SIG-M5 treated with dmso at 0.1 percent for 504 hours (cell line): Measurements from ENCODE around the gene GNAS.
A peak's percentile ranks its signal among the peaks of the same experiment; 100 is the strongest.
"Not testable (repeated sequence)": the region's sequence is repeated elsewhere in the genome, so short reads cannot be mapped to it uniquely, and the experiment has no call there.

Source experiments
- DNase-seq: peaks from one replicate; lab custom pipeline; 2025; ENCODE audit not compliant: unreplicated experiment; lab: John Stamatoyannopoulos, UW

GNAS gene

DNA sequence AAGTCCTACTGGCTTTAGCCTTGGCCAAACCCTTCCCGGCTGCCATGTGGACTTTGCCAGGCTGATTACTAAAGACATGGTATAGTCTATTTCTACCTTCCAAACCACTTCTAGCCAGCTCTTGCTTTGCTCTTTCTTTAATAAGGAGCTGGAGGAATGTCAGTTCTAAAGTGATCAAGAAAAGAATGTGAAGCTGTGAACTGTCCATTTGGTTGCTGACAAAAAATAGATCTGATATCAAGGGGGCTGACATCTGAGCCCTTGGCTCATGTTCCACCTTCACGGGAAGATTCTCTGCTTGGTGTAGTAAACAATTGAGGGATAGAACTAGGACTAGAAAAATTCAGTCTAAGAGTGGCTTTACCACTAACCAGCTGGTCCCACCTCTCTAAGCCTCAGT lies 24.4 kb upstream of the GNAS start:
- DNase-seq, result no peak

DNA sequence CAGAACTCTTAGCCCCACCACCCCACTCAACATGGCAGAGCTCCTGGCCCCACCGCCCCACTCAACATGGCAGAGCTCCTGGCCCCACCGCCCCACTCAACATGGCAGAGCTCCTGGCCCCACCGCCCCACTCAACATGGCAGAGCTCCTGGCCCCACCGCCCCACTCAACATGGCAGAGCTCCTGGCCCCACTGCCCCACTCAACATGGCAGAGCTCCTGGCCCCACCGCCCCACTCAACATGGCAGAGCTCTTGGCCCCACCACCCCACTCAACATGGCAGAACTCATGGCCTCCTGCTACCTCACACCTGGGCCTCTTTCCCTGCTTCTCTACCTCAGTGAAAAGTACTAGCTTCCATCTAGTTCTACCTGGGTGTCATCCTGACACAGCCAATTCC lies 23.7 kb upstream of the GNAS start:
- not testable (repeated sequence) for DNase-seq

DNA sequence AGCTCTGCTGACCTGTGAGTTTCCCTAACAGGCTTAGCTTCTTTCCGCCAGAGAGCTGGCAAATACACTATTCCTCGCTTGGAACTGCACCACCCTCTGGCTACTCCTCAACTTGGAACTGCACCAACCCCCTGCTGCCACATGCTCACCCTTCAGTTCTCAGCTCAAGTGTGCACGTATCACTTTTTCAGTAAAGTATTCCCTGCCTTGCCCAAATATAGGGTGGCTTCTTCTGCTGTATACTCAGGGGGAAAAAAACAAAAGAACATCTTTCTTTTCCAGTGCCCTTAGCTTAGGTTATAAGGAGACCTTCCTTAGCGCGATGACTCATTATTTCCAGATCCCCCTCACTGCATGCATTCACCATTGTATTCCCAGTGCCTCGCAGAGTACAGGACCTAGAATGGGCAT lies 23.0 kb upstream of the GNAS start:
- DNase-seq, result no peak

DNA sequence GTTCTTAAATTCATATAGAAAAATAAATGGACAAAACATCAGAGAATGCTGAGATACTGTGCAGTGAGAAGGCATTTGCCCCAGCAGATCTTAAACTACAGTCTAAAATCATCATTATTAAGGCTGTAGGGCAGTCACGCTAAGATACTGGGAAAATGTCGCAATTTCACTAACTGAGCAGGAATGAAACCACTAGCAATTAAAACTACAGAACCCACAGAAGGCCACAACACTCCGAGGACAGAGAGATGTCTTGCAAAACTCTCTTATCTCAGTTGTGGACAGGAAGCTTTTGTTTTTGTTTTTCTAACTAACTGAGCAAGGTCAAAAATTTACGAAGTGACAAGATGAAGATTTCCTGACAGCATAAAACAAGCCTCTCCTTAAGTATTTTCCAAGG lies 20.1 kb upstream of the GNAS start:
- peak; percentile 46 for DNase-seq

DNA sequence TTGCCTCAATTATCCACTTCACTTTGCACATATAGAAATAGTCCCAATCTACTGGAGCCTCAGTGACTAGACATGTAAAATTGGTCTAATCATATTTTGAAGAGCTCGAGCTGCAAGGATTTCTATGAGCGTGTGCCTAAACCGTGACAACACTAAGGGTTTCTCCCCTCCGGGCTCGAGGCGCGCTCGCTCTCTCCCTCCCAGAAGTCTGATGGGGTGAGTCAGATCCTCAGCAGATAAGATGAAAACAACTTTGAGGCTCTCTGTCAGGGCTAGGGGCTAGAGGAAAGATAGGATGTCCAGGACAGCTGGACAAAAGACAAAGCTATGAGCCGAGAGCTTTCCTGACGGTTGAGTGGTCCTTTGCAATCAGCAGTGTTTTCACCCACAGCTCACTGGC lies 18.6 kb upstream of the GNAS start:
- no peak for DNase-seq

DNA sequence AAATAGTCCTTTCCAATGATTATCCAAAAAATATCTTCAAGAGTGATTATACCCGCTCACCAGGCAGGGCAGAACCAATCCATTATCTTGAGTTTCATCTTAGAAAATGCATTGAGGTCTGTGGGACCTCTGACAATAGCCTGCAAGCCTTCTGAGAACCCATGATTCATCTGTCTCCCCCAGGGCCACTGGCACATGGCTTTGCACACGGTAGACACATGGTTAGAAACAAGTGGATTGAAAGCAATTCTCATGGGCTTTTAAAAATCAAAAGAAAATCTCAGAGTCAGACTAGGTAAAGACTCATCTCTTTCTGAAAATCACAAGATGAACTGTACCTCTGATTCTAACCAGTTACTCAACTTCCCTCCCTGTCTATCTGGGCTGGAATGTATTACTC lies 17.3 kb upstream of the GNAS start:
- no peak for DNase-seq

DNA sequence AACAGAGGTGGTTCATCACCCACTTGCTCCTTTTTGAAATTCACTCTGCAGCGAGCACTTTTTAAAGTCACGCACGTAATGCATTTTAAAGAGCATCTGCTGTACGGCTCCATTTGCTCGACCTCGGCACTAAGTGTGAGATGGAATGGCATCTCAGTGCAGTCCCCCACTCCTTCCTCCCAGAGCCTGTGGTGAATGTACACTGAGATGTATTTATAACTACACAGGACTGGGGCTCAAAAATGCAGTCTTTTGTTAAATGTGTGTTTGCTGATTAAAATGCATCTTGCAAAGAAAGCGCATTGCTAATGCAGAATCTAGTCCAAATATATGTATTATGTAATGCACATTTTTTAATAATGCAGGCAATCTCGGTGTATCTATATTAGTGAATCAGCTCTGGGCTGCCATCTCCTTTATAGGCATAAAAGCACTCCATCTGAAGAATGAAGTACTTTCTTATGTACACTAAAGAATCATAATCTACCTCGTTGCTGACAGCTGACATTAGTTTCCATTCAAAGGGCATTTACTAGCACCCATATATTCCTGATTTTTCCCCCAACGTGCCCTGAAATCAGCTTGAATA lies 15.8 kb upstream of the GNAS start:
- DNase-seq, result no peak

DNA sequence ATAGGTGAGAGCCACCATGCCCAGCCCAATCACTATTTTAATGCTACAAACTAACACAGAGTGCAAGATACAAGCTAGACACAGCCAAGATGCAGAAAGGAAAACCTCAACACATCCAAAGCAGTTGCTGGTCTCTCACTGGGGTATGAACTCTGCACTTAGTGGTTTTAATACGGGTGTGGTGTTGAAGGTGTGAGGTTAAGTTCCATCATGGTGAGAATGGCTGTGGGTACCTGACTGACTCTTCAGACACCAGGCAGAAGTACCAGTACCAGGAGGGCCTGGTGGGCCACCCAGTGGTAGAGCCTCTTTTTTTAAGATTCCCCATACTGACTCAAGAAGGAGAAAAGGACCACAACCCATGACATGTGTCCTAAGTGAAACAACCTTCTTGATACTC lies 14.8 kb upstream of the GNAS start:
- DNase-seq, result no peak

DNA sequence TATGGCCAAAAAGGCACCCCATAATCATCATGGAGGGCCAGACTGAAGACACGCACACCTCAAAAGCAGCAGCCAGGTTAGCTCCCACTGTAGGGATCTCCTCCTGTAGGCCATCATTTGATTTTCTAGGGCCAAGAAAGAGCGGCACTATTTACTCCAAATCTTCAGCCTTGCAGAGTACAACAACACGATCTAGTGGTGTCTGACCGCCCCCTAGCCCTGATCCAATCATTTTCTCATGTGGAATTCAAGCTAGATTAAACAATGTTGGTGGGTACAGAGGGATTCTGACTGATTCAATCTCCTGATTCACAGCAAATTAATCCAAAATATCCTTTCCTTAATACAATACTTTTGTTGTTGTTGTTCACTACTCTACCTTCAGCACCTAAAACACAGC lies 14.3 kb upstream of the GNAS start:
- no peak for DNase-seq

DNA sequence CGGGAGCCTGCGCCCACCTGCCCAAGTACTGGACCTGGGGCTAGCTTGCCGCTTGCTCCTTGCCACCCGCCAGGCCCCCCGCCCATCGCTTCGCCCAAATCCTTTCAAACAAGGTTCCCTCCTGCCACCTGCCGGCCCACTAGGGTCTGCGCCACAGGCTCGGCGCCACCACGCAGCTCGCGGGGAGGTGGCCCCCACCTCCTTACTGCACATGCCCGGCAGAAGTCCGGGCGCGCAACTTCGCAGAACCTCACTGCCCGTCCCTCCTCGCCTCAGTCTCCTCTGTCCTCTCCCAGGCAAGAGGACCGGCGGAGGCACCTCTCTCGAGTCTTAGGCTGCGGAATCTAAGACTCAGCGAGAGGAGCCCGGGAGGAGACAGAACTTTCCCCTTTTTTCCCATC lies 13.0 kb upstream of the GNAS start:
- peak; percentile 22 for DNase-seq

DNA sequence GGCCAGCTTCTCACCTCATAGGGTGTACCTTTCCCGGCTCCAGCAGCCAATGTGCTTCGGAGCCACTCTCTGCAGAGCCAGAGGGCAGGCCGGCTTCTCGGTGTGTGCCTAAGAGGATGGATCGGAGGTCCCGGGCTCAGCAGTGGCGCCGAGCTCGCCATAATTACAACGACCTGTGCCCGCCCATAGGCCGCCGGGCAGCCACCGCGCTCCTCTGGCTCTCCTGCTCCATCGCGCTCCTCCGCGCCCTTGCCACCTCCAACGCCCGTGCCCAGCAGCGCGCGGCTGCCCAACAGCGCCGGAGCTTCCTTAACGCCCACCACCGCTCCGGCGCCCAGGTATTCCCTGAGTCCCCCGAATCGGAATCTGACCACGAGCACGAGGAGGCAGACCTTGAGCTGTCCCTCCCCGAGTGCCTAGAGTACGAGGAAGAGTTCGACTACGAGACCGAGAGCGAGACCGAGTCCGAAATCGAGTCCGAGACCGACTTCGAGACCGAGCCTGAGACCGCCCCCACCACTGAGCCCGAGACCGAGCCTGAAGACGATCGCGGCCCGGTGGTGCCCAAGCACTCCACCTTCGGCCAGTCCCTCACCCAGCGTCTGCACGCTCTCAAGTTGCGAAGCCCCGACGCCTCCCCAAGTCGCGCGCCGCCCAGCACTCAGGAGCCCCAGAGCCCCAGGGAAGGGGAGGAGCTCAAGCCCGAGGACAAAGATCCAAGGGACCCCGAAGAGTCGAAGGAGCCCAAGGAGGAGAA lies 12.3 kb upstream of the GNAS start:
- DNase-seq, result no peak

DNA sequence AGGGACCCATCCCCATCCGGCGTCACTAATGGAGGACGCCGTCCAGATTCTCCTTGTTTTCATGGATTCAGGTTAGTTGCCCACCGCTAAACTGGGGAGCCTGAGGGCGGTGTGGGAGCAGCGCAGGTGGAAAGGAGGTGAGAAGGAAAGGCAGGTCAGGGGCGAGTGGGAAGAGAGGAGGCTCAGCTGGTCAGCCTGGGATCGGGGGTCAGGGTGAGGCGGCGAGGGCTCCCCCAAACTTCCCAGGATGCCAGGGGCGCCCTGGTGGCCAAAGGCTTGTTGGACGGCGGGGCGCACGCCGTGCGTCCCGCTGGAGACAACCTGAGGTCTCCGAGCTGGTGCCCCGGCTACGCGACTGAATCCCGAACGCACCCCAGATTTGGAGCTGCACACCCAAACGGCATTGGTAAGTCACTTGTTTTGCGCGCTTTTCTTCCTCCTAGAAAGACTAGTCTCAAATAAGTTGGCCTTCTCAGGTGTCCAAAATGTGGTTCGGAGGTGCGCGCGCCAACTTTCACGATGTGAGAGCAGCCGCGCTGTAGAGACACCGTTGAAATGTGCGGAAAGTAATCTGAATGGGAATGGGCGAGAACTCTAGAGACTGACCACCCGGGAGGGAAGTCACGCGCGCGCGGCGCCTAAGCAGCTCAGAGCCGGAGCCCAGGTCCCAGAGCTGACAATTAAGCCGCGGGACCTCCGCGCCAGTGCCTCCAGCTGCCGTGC lies 11.5 kb upstream of the GNAS start:
- no peak for DNase-seq

DNA sequence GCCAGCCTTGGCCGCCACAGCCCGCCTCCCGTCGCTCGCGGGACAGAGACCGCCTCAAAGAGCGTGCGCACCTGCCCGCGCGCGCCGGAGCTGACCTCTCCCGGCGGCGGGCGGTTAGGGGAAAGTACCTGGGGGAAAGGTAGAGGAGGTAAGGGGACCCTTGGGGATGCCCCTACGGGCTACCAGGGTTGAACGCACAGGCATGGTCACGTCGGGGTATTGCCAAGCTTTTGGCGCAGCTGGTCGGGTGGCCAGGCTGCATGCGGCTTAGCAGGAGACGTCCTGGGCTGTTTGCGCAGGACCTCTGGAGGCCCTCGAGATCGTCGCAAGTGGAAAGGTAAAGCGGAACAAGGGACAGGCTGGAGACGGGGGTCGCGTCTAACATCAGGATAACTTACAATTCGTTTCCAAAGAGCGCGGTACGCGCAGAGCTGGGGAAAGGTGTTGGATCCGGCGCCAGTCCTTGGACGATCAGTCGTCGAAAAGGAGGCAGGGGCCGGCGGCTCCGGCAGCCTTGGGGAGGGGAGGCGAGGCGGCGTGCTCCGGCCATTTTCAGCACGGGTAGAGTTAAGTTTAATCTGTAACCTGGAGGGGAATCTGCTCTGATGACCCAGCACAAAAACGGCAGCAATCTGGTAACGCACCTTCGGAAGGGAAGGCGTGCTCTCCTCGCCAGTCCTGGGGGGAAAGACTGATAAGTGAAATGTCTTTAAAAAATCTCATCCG lies 10.8 kb upstream of the GNAS start:
- no peak for DNase-seq

DNA sequence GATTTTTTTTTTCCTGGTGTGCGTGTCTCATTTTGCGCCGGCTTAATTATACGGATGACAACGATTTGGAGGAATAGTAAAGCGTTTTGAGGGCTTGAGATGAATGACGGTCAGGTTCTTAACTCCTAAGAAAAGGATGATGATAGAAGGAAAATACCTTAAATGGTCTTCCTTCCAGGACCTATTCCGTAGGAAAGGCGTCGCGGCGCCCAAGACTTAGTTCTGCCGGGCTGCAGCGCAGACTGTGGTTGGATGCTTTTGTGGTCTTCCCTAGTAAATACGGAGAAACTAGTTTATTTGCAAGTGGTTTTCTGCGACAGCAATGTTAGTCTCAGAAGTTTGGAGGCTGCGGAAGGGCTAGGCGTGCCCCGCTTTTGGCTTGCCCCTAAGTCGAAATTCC lies 10.2 kb upstream of the GNAS start:
- DNase-seq, result no peak

DNA sequence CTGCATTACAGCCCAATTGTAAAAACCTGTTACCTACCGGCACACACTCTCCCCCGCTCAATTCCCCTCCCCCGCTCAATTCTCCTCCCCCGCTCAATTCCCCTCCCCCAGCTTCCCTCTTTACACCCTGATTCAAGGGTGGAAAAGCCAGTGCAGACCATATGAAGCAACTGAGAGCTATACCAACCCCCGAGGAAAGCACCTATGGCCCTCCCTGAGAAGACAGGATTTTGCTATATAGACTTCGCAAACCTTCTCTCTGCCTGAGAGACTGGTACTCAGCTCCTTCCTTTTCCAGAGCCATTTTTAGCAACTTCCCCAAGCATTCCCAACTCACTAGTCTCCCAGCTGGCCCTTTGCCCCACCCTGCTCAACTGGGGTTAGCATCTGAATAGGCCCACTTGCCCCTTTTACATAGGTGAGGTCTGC lies 9.4 kb upstream of the GNAS start:
- no peak for DNase-seq

DNA sequence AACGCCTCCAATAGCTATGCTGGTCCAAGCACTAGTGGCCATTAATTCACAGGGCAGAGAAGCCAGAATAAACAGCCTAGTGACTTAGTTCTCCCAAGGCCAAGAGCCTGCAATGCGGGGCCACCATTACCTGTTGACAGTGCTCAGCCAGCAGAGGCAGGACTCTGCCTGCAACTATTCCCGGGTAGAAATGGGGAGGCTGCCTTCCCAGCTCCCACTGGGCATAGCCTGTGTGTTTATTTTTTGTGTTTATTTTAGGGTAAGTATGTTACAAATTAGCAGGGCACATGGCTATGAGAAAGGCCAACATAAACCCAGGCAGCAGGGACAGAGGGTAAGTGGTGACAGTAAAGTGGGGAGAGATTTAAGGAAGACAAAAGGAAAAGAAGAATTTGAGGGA lies 6.8 kb upstream of the GNAS start:
- no peak for DNase-seq

DNA sequence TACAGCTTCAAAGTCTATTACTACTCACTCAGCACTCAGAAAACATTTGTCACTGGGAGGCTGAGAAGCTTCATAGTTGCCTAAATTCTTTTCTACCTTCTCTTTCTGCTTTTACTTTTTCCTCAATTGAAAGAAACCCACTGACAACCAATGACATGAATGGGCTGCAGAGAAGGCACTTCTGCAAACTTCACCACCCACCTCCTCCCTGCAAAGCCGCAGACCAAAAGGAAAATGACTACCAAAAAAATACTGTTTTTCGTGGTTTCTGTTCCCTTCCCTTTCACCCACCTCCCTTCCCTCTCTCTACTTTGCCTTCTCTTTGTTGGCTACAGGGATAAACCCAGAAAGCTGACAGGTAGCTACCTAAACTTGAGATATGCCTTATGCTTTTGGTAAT lies 5.1 kb upstream of the GNAS start:
- peak; percentile 76 for DNase-seq

DNA sequence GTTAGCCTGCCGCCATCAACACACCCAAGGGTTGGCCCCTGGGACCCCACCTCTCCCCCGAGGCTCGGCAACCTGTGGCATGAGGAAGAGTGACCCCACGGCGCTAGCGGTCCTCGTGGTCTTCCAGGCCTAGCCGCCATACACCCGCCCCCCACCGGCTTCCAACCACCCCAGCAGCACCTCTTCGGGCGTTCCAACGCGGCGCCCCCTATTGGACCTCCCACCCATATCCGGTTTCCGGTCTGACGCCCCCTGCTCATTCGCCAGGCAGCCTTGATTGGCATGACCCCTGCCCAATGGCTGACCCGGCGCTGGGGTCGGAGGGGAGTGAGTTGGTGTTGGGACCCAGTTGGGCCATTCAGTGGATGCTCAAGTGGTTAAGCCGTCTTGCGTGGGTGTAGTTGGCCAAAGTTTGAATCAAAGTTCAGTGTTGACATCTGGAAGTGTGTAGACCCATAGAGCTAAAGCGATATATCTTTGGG lies 1.8 kb upstream of the GNAS start, which contains the start of gene GNAS-AS1:
Gene GNAS-AS1 (minus strand): TSS at position 210 of the 482 bp plus-strand sequence.
- peak; percentile 30 for DNase-seq

DNA sequence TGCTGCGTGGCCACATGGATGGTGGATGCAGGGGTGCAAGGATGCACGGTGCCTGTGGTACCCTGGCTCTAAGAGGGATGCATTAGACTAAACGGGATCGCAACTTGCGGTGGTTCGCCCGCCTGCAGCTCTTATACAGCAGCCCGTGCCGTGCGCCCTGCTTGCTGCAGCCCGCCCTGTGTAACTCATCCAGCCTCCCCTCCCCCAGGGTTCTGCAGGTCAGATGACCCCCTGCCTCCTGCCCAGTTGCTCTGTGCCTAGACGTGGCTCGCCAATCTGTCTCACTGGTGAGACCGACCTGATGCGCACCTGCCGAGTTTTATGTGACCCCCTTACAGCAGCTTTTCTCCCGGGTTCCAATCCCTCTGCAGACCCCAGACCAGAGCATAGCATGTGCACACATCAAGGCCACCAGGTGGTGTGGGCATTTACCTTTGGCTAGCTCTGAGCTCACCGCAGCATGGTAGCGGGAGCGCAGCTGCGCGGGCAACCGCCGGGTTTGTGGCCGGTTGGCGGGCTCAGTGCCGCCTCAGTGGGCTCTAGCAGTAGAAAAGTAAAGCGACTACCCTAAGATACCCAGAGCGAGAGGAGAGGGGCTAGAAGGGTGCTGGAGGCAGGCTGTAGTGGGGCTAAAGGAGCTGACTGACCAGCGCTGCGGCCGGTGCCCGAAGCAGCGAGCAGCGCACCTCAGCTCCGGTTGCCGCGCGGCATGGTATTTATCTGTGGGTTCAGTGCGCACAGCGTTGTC lies 1.1 kb upstream of the GNAS start:
- no peak for DNase-seq

DNA sequence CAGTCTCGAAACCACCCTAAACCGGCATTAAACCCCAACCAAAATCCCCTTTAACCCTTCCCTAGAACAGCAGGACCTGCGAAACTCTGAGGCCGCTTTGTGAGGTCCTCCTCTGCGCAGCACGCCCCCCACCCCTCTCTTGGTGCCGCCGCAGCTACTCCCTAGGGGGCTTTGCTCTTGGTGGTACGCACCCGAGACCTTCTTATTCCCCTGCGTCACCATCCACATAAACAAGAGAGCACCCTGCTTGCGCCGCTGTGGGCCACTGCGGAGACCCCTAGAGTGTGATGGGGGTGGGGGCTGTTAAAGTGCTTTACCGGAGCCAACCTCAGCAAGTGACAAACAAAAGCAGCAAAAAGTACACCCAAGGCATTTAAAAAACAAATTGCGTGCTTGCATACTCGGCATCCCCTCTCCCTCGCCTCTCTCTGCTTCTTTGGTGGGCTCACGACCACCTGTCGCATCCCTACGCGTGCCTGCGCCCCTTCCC lies 502 bp upstream of the GNAS start:
- DNase-seq, result no peak

DNA sequence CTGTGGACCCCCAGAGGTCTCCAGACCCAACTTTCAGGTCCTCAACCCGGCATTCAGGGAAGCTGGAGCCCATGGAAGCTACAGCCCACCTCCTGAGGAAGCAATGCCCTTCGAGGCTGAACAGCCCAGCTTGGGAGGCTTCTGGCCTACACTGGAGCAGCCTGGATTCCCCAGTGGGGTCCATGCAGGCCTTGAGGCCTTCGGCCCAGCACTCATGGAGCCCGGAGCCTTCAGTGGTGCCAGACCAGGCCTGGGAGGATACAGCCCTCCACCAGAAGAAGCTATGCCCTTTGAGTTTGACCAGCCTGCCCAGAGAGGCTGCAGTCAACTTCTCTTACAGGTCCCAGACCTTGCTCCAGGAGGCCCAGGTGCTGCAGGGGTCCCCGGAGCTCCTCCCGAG lies 950 bp downstream of the GNAS start:
- DNase-seq, result no peak
